ENCODE data around the gene ZNF488.

GRCh38 chr10:47334466-47335295 lies 49.4 kb downstream of the ZNF488 start:
- TF ChIP-seq CTCF (IDR thresholded peaks at IDR 0.05): no peak
- TF ChIP-seq POLR2A (IDR thresholded peaks at IDR 0.05): no peak
